Ovary (tissue), 9 donors: ENCODE measurements around the gene TNS4. TPM values are rescaled to one million over a fixed set of nuclear protein-coding genes. Genes with fewer than 3 reads are reported as not detected.

Source experiments
- DNase-seq, 5 donors: peaks; one replicate each; pipeline ENCODE4 v3.0.0-alpha.2; 2019 to 2020
- H3K27ac ChIP-seq, 2 donors: fragments of 200-600 bp; one replicate each; pipeline versions ENCODE4 v1.5.1 to v1.8.0; 2019 to 2022
- H3K27me3 ChIP-seq: fragments of 200-600 bp; one replicate; pipeline ENCODE4 v1.8.0; 2022
- H3K36me3 ChIP-seq: fragments of 200-600 bp; sonication (generic); one replicate; pipeline ENCODE4 v1.5.1; 2019
- H3K4me1 ChIP-seq: one replicate; pipeline ENCODE4 v1.8.1; 2013; ENCODE audit warnings: mild to moderate bottlenecking, moderate library complexity; ENCODE audit not compliant: insufficient read depth
- H3K4me3 ChIP-seq: fragments of 200-600 bp; sonication (generic); one replicate; pipeline ENCODE4 v1.5.1; 2017
- H3K9me3 ChIP-seq, 2 donors: fragments of 200-600 bp in 1 of 2; sonication (generic) in 1 of 2; one replicate each; pipeline versions ENCODE4 v1.5.1 to v1.8.1; 2013 to 2019; ENCODE audit warnings: mild to moderate bottlenecking in 1 of 2, moderate library complexity in 1 of 2
- EP300 ChIP-seq: sonication (generic); formaldehyde crosslinking; IDR thresholded peaks from one replicate; pipeline ENCODE4 v1.6.1; 2017; ENCODE audit warnings: antibody characterized with exemption
- POLR2A ChIP-seq: fragments of 450-650 bp; IDR thresholded peaks from one replicate; pipeline ENCODE4 v1.6.1; 2017; ENCODE audit warnings: antibody characterized with exemption, mild to moderate bottlenecking, moderate library complexity
- WGBS, 3 donors: extraction: QIAGEN DNeasy Blood & Tissue Kit in 1 of 3; methylation state at CpG; one replicate each; pipeline versions ENCODE4 v1.1.5 to v1.1.7; 2013 to 2017; 5-methylcytosine and 5-hydroxymethylcytosine counted together
- intact Hi-C, 4 donors: fragments of 100-400 bp; cut with DNase I; formaldehyde crosslinking; loops; one replicate each; pipeline versions ENCODE4 v1.11.0 to v1.15.1; 2022 to 2023
- polyA plus RNA-seq, 2 donors: library from polyadenylated mRNA; stranded (reverse); fragments of 200-250 nt in 1 of 2; fragments of 350-450 nt in 1 of 2; fragmentation: Illumina TruSeq in 1 of 2; extraction: RNeasy Lipid Tissue Mini Kit (QIAGEN cat#74804) in 1 of 2; gene quantifications; one replicate each; pipeline ENCODE4 v1.2.3, GENCODE V29; 2013 to 2014
- total RNA-seq, 7 donors: library from RNA; depleted of rRNA in 2 of 7; stranded (reverse); fragments of >200 nt in 2 of 7; fragmentation: NEBNext Ultra II Directional in 3 of 7; extraction: Animal tissue kit (Norgen Biotek cat#: 25700) in 3 of 7; gene quantifications; one replicate each; pipeline versions ENCODE4 v1.1.0 to v1.2.4, GENCODE V29; 2016 to 2023
- TF ChIP-seq, protein P1 (sequence below), 3 donors: fragments of 450-650 bp in 2 of 3; fragments of 200-600 bp in 1 of 3; IDR thresholded peaks; one replicate each; pipeline versions ENCODE4 v1.5.1 to v1.8.0; 2016 to 2022; ENCODE audit warnings: antibody characterized with exemption in 3 of 3, mild to moderate bottlenecking in 1 of 3
- donor health status: DM: no; HTN: no; CAD: no; lungs with moderate emphysema.
- donor health status: DM: no; HTN: no; CAD: no.
- donor health status: Bipolar disorder and iron deficiency.
- donor health status: DM: yes; HTN: yes; CAD: no.
- donor health status: DM: no; HTN: no; CAD: no.
- donor health status: DM: yes; HTN: yes; CAD: no.

The TNS4 gene
- total and polyA plus RNA-seq, 9 donors = 0.13 to 6.2 (median 0.54) TPM; not detected in 5

DNA sequence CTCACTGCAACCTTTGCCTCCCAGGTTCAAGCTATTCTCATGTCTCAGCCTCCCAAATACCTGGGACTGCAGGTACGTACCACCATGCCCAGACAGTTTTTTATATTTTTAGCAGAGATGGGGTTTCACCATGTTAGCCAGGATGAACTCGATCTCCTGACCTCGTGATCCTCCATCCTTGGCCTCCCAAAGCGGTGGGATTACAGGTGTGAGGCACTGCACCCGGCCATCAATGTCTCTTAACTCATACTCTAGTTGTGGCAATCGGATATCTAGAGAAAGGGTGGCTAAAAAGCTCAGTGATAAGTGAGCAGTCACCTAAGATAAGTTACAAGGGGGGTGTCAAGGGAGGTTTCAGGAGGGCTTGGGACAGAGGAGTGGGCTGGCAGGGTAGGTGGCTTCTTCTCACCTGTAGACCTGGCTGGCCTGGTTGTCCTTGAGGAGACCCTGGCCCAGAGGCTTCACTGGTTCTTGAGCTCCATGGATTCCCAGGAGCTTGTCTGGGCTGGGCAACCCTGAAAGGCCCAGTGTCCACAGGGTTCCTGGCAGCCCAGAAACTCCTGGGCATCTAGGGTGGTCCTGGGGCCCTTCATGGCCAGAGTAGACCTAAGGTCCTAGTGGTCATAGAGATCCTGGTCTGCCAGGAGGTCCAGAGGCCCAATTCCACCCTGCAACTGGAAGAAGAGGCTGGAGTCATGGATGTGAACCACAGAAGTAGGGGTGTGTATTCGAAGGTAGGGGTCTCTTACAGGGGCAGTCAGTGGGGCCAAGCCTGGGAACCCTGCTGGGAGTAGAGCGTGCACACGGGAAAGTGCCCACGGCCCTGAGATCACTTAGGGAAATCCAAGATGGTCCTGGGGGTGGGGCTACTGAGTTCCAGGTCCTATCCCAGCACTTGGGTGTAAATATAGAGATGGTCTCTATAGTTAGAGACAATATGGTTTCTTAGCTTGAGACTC lies 70.9 kb downstream of the TNS4 start:
- Histone ChIP-seq H3K36me3 (no peaks in the 10 kb centered on the region), H3K9me3 (no peaks in the 10 kb centered on the region), H3K27me3 (no peaks in the 10 kb centered on the region), H3K4me3 (no peak overlapping the region), H3K27ac (no peak overlapping the region), H3K4me1 (no peaks in the 10 kb centered on the region)
- peak in 1 of 5 donors; percentile 6 for DNase-seq
- intact Hi-C loops = loop anchor here in 2 of 4 donors (5.0 to 10.0 kb wide), 2 partner anchors 66 to 67 kb away; partner anchors contain the start of gene GJD3 (in 1 of the 2)
- TF ChIP-seq EP300 = no peak
- no peak for TF ChIP-seq POLR2A
- TF ChIP-seq, protein P1, sequence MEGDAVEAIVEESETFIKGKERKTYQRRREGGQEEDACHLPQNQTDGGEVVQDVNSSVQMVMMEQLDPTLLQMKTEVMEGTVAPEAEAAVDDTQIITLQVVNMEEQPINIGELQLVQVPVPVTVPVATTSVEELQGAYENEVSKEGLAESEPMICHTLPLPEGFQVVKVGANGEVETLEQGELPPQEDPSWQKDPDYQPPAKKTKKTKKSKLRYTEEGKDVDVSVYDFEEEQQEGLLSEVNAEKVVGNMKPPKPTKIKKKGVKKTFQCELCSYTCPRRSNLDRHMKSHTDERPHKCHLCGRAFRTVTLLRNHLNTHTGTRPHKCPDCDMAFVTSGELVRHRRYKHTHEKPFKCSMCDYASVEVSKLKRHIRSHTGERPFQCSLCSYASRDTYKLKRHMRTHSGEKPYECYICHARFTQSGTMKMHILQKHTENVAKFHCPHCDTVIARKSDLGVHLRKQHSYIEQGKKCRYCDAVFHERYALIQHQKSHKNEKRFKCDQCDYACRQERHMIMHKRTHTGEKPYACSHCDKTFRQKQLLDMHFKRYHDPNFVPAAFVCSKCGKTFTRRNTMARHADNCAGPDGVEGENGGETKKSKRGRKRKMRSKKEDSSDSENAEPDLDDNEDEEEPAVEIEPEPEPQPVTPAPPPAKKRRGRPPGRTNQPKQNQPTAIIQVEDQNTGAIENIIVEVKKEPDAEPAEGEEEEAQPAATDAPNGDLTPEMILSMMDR (IDR thresholded peaks at IDR 0.05) = no peak
- 91 to 96% (median 92%) methylated on average over 10 of the region's 10 CpGs for WGBS, 3 donors

DNA sequence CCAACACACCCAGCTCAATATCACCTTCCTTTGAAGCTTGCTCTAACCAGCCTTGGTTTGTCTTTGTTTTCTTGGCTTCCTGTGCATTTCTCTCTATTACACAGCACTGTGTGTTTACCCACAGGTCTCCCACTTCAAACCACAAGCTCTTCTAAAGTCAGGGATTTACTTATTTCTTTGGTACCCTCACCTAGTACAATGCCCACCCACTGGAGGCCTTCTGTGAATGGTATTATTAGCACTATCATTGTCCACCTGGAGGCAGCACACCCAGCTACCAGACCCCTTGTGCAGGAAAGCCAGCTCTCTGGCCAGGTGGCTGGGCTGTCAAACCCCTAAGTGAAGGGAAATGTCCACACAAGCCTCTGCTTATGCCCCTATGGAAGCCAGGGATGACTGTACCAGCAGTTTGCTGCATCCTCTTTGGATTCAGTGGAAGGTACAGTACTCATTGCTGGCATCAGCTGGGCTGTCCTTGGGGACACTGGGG lies 74.4 kb downstream of the TNS4 start:
- no peak overlapping the region for H3K4me3 ChIP-seq
- DNase-seq = peak in 1 of 5 donors; percentile 1
- no peaks in the 10 kb centered on the region for H3K27me3 ChIP-seq
- H3K4me1 ChIP-seq = no peaks in the 10 kb centered on the region
- intact Hi-C loops = loop anchor here in 1 of 4 donors (10.0 kb wide), 1 partner anchor 122 kb away; the partner anchor contains the start of gene RARA
- no peaks in the 10 kb centered on the region for H3K36me3 ChIP-seq
- no peak overlapping the region for H3K27ac ChIP-seq
- no peak for TF ChIP-seq EP300
- no peak for TF ChIP-seq POLR2A
- TF ChIP-seq, protein P1 (IDR thresholded peaks at IDR 0.05) = no peak
- H3K9me3 ChIP-seq = no peaks in the 10 kb centered on the region

Other genes starting within 250 kb of the TNS4 start
- 1 to 10 TPM in 3 of 7 donors, under 1 TPM in 4; 0.34 to 3.8 (median 0.76) TPM for gene CDC6, start 213.7 kb downstream of the TNS4 start, total RNA-seq
- 1 to 10 TPM in 1 of 2 donors, under 1 TPM in 1; 0.80 to 3.3 TPM for gene CDC6, start 213.7 kb downstream of the TNS4 start, polyA plus RNA-seq
- 100 to 1,000 TPM in 1 of 7 donors, 10 to 100 TPM in 6; 19.8 to 100 (median 62.2) TPM for gene RARA, start 192.4 kb downstream of the TNS4 start, total RNA-seq
- 10 to 100 TPM; 21.8 to 39.9 TPM for gene RARA, start 192.4 kb downstream of the TNS4 start, polyA plus RNA-seq
- gene GJD3, start 136.9 kb downstream of the TNS4 start, total RNA-seq = 1 to 10 TPM in 2 of 7 donors, under 1 TPM in 3, not detected in 2; 0.66 to 1.8 (median 0.92) TPM
- gene GJD3, start 136.9 kb downstream of the TNS4 start, polyA plus RNA-seq = under 1 TPM in 1 of 2 donors, not detected in 1; 0.24 TPM
- 1 to 10 TPM in 3 of 7 donors, under 1 TPM in 4; 0.36 to 4.5 (median 0.82) TPM for gene TOP2A, start 83.7 kb downstream of the TNS4 start, total RNA-seq
- gene TOP2A, start 83.7 kb downstream of the TNS4 start, polyA plus RNA-seq = 1 to 10 TPM; 1.2 to 3.3 TPM
- 1,000 to 10,000 TPM in 5 of 7 donors, 100 to 1,000 TPM in 2; 457 to 3,447 (median 1,460) TPM for gene IGFBP4, start 58.2 kb downstream of the TNS4 start, total RNA-seq
- gene IGFBP4, start 58.2 kb downstream of the TNS4 start, polyA plus RNA-seq = 100 to 1,000 TPM; 634 to 809 TPM
- 1 to 10 TPM in 2 of 7 donors, under 1 TPM in 3, not detected in 2; 0.23 to 2.5 (median 0.37) TPM for gene CCR7, start 63.8 kb upstream of the TNS4 start, total RNA-seq
- gene CCR7, start 63.8 kb upstream of the TNS4 start, polyA plus RNA-seq = under 1 TPM; 0.18 to 0.60 TPM
- 100 to 1,000 TPM in 5 of 7 donors, 10 to 100 TPM in 2; 80.2 to 129 (median 112) TPM for gene SMARCE1, start 146.2 kb upstream of the TNS4 start, total RNA-seq
- 100 to 1,000 TPM; 109 to 158 TPM for gene SMARCE1, start 146.2 kb upstream of the TNS4 start, polyA plus RNA-seq
- under 1 TPM in 4 of 7 donors, not detected in 3; 0.20 to 0.57 (median 0.39) TPM for gene KRT222, start 163.6 kb upstream of the TNS4 start, total RNA-seq
- gene KRT222, start 163.6 kb upstream of the TNS4 start, polyA plus RNA-seq = 1 to 10 TPM in 1 of 2 donors, under 1 TPM in 1; 0.10 to 1.6 TPM
- gene KRT24, start 202.1 kb upstream of the TNS4 start, total RNA-seq = not detected
- gene KRT24, start 202.1 kb upstream of the TNS4 start, polyA plus RNA-seq = not detected